CD4-positive, CD25-positive, alpha-beta regulatory T cell (primary cell): ENCODE data around the gene ANAPC7. TPM values are rescaled to one million over a fixed set of nuclear protein-coding genes. Genes with fewer than 3 reads are reported as not detected.
"Not testable (repeated sequence)": the region's sequence is repeated elsewhere in the genome, so short reads cannot be mapped to it uniquely, and the experiment has no call there.

Source experiments
- ATAC-seq, 2 donors: fragments of 150-1000 bp; cut with Tn5 transposase; one replicate each; pipeline ENCODE4 v1.10.0; 2021; ENCODE audit warnings: low read depth in 2 of 2, moderate number of reproducible peaks in 2 of 2, moderate library complexity in 1 of 2
- DNase-seq, 3 donors: peaks; one replicate each; pipeline versions ENCODE4 v3.0.0 to v3.0.0-alpha.2; 2012 to 2022; ENCODE audit warnings: mixed read lengths in 1 of 3
- H3K27ac ChIP-seq: one replicate; pipeline ENCODE4 v1.7.0; 2013; ENCODE audit warnings: mild to moderate bottlenecking, low read length; ENCODE audit not compliant: insufficient read depth, poor library complexity, severe bottlenecking
- H3K27me3 ChIP-seq: one replicate; pipeline ENCODE4 v1.7.0; 2013; ENCODE audit warnings: low read length; ENCODE audit not compliant: control insufficient read depth, insufficient read depth
- H3K36me3 ChIP-seq: one replicate; pipeline ENCODE4 v1.7.0; 2013; ENCODE audit warnings: mild to moderate bottlenecking, low read length, moderate library complexity; ENCODE audit not compliant: control insufficient read depth, insufficient read depth
- H3K4me1 ChIP-seq: 2 replicates; pipeline ENCODE4 v1.7.0; 2013; ENCODE audit warnings: mild to moderate bottlenecking, low read length; ENCODE audit not compliant: insufficient read depth, control insufficient read depth, poor library complexity, severe bottlenecking
- H3K4me3 ChIP-seq: one replicate; pipeline ENCODE4 v1.7.0; 2013; ENCODE audit warnings: low read depth, mild to moderate bottlenecking, low read length, moderate library complexity
- H3K9me3 ChIP-seq, 2 experiments: 1 replicate in 1 of 2; 2 replicates in 1 of 2; pipeline ENCODE4 v1.7.0; 2013; ENCODE audit warnings: low read length in 2 of 2, mild to moderate bottlenecking in 1 of 2, moderate library complexity in 1 of 2; ENCODE audit not compliant: control insufficient read depth in 2 of 2
- H3K27ac Mint-ChIP-seq, 3 donors: one replicate each; pipeline ENCODE4 v1.8.0; 2020 to 2022; ENCODE audit warnings: mild to moderate bottlenecking in 3 of 3, mixed read lengths in 3 of 3, moderate library complexity in 2 of 3
- H3K27me3 Mint-ChIP-seq: one replicate; pipeline ENCODE4 v1.8.0; 2022; ENCODE audit warnings: mild to moderate bottlenecking, mixed read lengths
- H3K36me3 Mint-ChIP-seq: one replicate; pipeline ENCODE4 v1.8.0; 2020; ENCODE audit warnings: mixed read lengths
- H3K4me1 Mint-ChIP-seq, 4 donors: one replicate each; pipeline ENCODE4 v1.8.0; 2020 to 2022; ENCODE audit warnings: mixed read lengths in 4 of 4, mild to moderate bottlenecking in 1 of 4
- H3K4me3 Mint-ChIP-seq, 4 donors: one replicate each; pipeline ENCODE4 v1.8.0; 2020 to 2022; ENCODE audit warnings: mild to moderate bottlenecking in 4 of 4, mixed read lengths in 4 of 4, moderate library complexity in 3 of 4
- H3K9me3 Mint-ChIP-seq, 7 donors: one replicate each; pipeline ENCODE4 v1.8.0; 2020 to 2022; ENCODE audit warnings: mixed read lengths in 7 of 7, mild to moderate bottlenecking in 3 of 7, moderate library complexity in 2 of 7
- polyA plus RNA-seq, 4 donors: library from polyadenylated mRNA; unstranded; fragments of 300-500 nt; fragmentation: Illumina TruSeq; gene quantifications; one replicate each; pipeline ENCODE4 v1.2.3, GENCODE V29; 2021
- total RNA-seq: library from RNA; stranded (reverse); gene quantifications from one replicate; pipeline ENCODE4 v1.2.3, GENCODE V29; 2022

The ANAPC7 gene
- total and polyA plus RNA-seq, 5 donors from 2014 or later, result 25.3 to 38.4 (median 26.5) TPM

DNA sequence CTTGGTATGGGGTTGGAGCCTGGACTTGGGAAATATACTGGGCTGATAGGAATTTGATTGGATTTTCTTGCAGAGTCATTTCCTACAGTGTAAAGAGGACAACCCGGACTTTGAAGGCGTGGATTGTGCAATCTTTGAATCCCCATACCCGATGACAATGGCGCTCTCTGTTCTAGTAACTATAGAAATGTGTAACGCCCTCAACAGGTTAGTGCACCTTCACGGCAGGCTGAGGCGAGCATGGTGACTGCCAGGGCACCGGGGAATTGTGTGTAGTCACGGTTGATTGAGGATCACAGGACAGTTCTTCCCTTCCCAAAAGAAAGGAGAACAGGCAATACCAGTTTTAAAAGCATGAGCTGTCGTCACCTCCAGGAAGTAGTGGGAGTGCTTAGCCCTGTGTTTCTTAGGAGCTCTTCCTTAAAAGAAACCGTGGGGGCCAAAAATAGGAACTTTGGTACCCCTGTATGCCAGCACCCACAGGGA, 58.3 kb downstream of the ANAPC7 start:
- Mint-ChIP-seq H3K36me3 (peaks cover 39% of the 10 kb centered on the region), H3K27me3 (no peaks in the 10 kb centered on the region), H3K4me1 (peaks cover 8 to 21% (median 13%) of the 10 kb centered on the region in 4 donors), H3K27ac (no peak overlapping the region), H3K9me3 (no peaks in the 10 kb centered on the region), H3K4me3 (no peak overlapping the region)
- Histone ChIP-seq H3K27ac (no peak overlapping the region), H3K36me3 (peaks cover 80% of the 10 kb centered on the region), H3K27me3 (no peaks in the 10 kb centered on the region), H3K9me3 (no peaks in the 10 kb centered on the region), H3K4me1 (peaks cover 18% of the 10 kb centered on the region), H3K4me3 (no peak overlapping the region)
- DNase-seq (no peak), ATAC-seq (no peak)

DNA sequence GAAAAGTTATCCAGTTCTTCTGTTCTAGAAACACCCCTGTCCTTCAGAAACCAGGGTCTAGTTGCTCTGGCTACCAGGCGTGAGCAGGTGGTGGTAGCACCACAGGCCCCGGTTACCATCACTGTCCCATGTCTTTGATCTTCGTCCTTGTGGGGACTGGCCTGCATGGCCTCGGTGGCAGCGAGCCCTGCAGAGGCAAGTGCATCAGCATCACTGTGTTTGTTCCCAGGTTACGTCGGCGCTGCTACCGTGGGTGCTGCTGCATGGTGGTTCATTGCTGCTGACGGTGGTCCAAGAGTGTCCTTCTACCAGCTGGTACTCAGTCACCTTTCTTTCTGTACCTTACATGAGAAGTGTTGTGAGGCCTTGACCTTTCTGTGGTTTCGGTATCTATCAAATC, 58.9 kb downstream of the ANAPC7 start:
- H3K4me1 ChIP-seq, result peaks cover 12% of the 10 kb centered on the region
- no peak overlapping the region for H3K4me3 ChIP-seq
- no peaks in the 10 kb centered on the region for H3K27me3 ChIP-seq
- H3K9me3 ChIP-seq, result no peaks in the 10 kb centered on the region
- ATAC-seq, result no peak
- DNase-seq, result no peak
- Mint-ChIP-seq H3K4me1 (peaks cover 3 to 16% (median 7%) of the 10 kb centered on the region in 4 donors), H3K27me3 (no peaks in the 10 kb centered on the region), H3K27ac (peak overlapping the region in 2 of 3 donors; percentile 20 to 26), H3K9me3 (no peaks in the 10 kb centered on the region), H3K4me3 (no peak overlapping the region), H3K36me3 (peaks cover 44% of the 10 kb centered on the region)
- peaks cover 85% of the 10 kb centered on the region for H3K36me3 ChIP-seq
- H3K27ac ChIP-seq, result no peak overlapping the region

DNA sequence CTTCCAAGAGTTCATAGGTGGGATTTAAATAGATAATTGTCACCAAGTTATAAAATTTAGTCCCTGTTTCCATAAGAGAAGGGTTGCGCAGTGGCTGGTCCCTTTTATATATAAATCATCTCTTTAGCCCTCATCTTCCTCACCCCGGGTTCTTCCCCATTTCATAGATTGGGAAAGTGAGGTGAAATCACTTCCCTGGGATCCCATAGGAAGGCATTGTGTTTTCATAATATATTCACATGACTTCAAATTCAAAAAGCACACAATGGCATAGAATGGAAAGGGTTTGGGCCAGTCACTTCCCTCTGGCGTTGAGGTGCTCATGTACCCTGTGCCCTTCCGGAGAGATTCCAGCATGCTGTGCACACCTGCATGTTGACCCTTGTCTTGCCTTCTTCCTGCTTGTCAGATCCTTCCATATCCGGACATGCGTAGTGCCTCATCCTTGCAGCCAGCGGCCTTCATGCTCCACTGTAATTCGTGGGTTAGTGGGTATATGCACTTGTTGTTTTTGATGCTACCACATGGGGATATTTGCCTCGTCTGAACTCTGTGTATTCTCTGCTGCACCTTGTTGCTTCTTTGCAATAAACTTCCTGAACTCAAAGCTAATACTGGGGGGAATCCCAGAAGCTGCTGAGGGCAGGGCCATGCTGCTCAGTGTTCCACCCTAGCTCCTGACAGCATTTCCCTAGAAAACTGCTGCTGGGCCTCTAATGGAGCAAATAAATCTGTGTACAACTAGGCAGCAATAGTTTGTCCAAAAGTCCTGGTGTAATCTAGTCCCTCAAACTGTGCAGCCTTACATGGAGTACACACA, 59.6 kb downstream of the ANAPC7 start:
- Histone ChIP-seq H3K9me3 (no peaks in the 10 kb centered on the region), H3K4me1 (peaks cover 5% of the 10 kb centered on the region), H3K27ac (no peak overlapping the region), H3K36me3 (peaks cover 92% of the 10 kb centered on the region), H3K4me3 (no peak overlapping the region), H3K27me3 (no peaks in the 10 kb centered on the region)
- peaks cover under 1 to 8% (median 4%) of the 10 kb centered on the region in 4 donors for H3K4me1 Mint-ChIP-seq
- DNase-seq (no peak), ATAC-seq (no peak)
- peaks cover 50% of the 10 kb centered on the region for H3K36me3 Mint-ChIP-seq
- H3K4me3 Mint-ChIP-seq, result no peak overlapping the region
- no peaks in the 10 kb centered on the region for H3K27me3 Mint-ChIP-seq
- H3K9me3 Mint-ChIP-seq, result no peaks in the 10 kb centered on the region
- no peak overlapping the region for H3K27ac Mint-ChIP-seq

DNA sequence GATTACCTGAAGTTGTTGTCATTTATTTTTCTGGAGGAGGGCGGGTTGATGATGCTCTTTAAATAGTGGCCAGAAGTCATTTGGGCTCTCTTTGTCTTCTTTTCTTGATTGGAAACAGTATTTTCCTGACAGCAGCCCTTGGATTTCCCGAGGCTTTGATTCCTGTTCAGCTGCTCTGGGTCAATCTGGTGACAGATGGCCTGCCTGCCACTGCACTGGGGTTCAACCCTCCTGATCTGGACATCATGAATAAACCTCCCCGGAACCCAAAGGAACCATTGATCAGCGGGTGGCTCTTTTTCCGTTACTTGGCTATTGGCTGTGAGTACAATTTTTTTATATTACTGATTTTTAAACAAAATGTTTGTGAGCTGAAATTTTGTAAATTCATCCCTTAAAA, 60.4 kb downstream of the ANAPC7 start:
- DNase-seq (no peak), ATAC-seq (no peak)
- Mint-ChIP-seq H3K4me3 (no peak overlapping the region), H3K27me3 (no peaks in the 10 kb centered on the region), H3K36me3 (peaks cover 55% of the 10 kb centered on the region), H3K4me1 (peaks cover 0 to 8% (median 6%) of the 10 kb centered on the region in 4 donors), H3K27ac (no peak overlapping the region), H3K9me3 (no peaks in the 10 kb centered on the region)
- H3K4me1 ChIP-seq, result no peaks in the 10 kb centered on the region
- no peak overlapping the region for H3K4me3 ChIP-seq
- no peak overlapping the region for H3K27ac ChIP-seq
- no peaks in the 10 kb centered on the region for H3K27me3 ChIP-seq
- H3K9me3 ChIP-seq, result no peaks in the 10 kb centered on the region
- peaks cover 95% of the 10 kb centered on the region for H3K36me3 ChIP-seq

DNA sequence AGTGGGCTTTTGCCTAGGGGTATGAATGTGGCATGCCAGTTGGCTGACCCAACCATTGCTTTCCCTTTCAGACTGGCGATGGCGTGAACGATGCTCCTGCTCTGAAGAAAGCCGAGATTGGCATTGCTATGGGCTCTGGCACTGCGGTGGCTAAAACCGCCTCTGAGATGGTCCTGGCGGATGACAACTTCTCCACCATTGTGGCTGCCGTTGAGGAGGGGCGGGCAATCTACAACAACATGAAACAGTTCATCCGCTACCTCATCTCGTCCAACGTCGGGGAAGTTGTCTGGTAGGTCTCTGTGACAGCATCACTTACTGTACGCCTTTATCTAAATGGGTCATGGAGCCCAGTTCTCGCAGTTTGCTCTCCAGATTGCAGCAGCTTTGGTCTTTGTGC, 61.4 kb downstream of the ANAPC7 start:
- DNase-seq (no peak), ATAC-seq (no peak)
- Mint-ChIP-seq H3K27me3 (no peaks in the 10 kb centered on the region), H3K4me1 (peaks cover 0 to 8% (median 5%) of the 10 kb centered on the region in 4 donors), H3K4me3 (no peak overlapping the region), H3K27ac (no peak overlapping the region), H3K9me3 (no peaks in the 10 kb centered on the region), H3K36me3 (peaks cover 57% of the 10 kb centered on the region)
- Histone ChIP-seq H3K27ac (no peak overlapping the region), H3K4me3 (no peak overlapping the region), H3K27me3 (no peaks in the 10 kb centered on the region), H3K4me1 (no peaks in the 10 kb centered on the region), H3K9me3 (no peaks in the 10 kb centered on the region), H3K36me3 (peaks cover 96% of the 10 kb centered on the region)

DNA sequence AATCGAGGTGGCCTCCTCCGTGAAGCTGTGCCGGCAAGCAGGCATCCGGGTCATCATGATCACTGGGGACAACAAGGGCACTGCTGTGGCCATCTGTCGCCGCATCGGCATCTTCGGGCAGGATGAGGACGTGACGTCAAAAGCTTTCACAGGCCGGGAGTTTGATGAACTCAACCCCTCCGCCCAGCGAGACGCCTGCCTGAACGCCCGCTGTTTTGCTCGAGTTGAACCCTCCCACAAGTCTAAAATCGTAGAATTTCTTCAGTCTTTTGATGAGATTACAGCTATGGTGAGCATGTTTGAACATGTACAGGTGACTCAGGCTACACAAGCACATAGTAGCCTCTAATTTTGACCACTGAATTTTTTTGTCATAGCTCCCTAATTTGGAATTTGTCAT, 62.8 kb downstream of the ANAPC7 start:
- H3K36me3 Mint-ChIP-seq, result peaks cover 64% of the 10 kb centered on the region
- H3K9me3 Mint-ChIP-seq, result no peaks in the 10 kb centered on the region
- Histone ChIP-seq H3K27ac (no peak overlapping the region), H3K36me3 (peaks cover 99% of the 10 kb centered on the region), H3K9me3 (no peaks in the 10 kb centered on the region), H3K4me3 (no peak overlapping the region), H3K4me1 (no peaks in the 10 kb centered on the region), H3K27me3 (no peaks in the 10 kb centered on the region)
- ATAC-seq (no peak), DNase-seq (no peak)
- peaks cover 0 to 6% (median 5%) of the 10 kb centered on the region in 4 donors for H3K4me1 Mint-ChIP-seq
- no peaks in the 10 kb centered on the region for H3K27me3 Mint-ChIP-seq
- no peak overlapping the region for H3K4me3 Mint-ChIP-seq
- no peak overlapping the region for H3K27ac Mint-ChIP-seq

DNA sequence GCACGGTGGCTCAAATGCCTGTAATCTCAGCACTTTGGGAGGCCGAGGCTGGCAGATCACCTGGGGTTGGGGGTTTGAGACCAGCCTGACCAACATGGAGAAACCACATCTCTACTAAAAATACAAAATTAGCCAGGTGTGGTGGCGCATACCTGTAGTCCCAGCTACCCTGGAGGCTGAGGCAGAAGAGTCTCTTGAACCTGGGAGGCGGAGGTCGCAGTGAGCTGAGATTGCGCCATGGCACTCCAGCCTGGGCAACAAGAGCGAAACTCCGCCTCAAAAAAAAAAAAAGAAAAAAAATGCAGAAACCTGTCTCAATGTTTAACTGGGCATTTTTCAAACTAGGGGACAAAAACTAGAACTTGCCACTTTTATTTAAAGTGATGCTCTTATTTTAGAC, 63.2 kb downstream of the ANAPC7 start:
- not testable (repeated sequence) for H3K27me3 ChIP-seq, H3K27me3 Mint-ChIP-seq, H3K9me3 ChIP-seq, H3K4me1 ChIP-seq, H3K4me3 ChIP-seq, H3K4me1 Mint-ChIP-seq, DNase-seq, ATAC-seq, H3K27ac Mint-ChIP-seq, H3K9me3 Mint-ChIP-seq, H3K27ac ChIP-seq, H3K4me3 Mint-ChIP-seq
- H3K36me3 ChIP-seq, result peaks cover 99% of the 10 kb centered on the region
- peaks cover 68% of the 10 kb centered on the region for H3K36me3 Mint-ChIP-seq
